HG03558 (cell line): ENCODE data around the gene KMT2B.
A peak's percentile ranks its signal among the peaks of the same experiment; 100 is the strongest.

ENCODE experiments used
- ATAC-seq: cut with Tn5 transposase; IDR thresholded peaks from one replicate; pipeline ENCODE4 v1.9.1; 2021; ENCODE audit warnings: moderate number of reproducible peaks; ENCODE audit not compliant: unreplicated experiment; ENCODE audit errors: extremely low read depth

The KMT2B gene

GRCh38 chr19:35740423-35741202 is 22.8 kb downstream of the KMT2B start:
- peak; percentile 28 for ATAC-seq

GRCh38 chr19:35741203-35741515 is 23.4 kb downstream of the KMT2B start:
- ATAC-seq, result no peak

GRCh38 chr19:35742121-35742724 is 24.4 kb downstream of the KMT2B start, which contains the start of gene IGFLR1:
IGFLR1 (minus strand) TSS chr19:35742452; CDS start chr19:35741180, 1,272 bp downstream.
- no peak for ATAC-seq

GRCh38 chr19:35743640-35744429 is 26.0 kb downstream of the KMT2B start:
- no peak for ATAC-seq

- no peak for ATAC-seq
Measured at GRCh38 chr19:35744430-35745327, 26.9 kb downstream of the KMT2B start.

GRCh38 chr19:35745328-35746086 is 27.7 kb downstream of the KMT2B start, which contains the start of the genes PSENEN and U2AF1L4:
PSENEN (plus strand) TSS chr19:35745651; CDS start chr19:35745931, 280 bp downstream.
U2AF1L4 (minus strand) TSS chr19:35745418; CDS start chr19:35745391, 27 bp downstream.
- ATAC-seq, result no peak

- ATAC-seq, result no peak
Measured at GRCh38 chr19:35746087-35746462, 28.3 kb downstream of the KMT2B start.

- no peak for ATAC-seq
Measured at GRCh38 chr19:35746531-35746930, 28.7 kb downstream of the KMT2B start.

GRCh38 chr19:35748106-35749020 is 30.6 kb downstream of the KMT2B start, which contains the start of gene LIN37:
LIN37 (plus strand) TSS chr19:35748576; CDS start chr19:35748725, 149 bp downstream.
- ATAC-seq, result peak; percentile 57

GRCh38 chr19:35750167-35750566 is 32.4 kb downstream of the KMT2B start:
- no peak for ATAC-seq

- ATAC-seq, result no peak
Measured at GRCh38 chr19:35751839-35752745, 34.3 kb downstream of the KMT2B start.

- no peak for ATAC-seq
Measured at GRCh38 chr19:35752746-35753350, 35.0 kb downstream of the KMT2B start.

GRCh38 chr19:35753634-35754369 is 36.0 kb downstream of the KMT2B start:
- ATAC-seq, result no peak

- no peak for ATAC-seq
Measured at GRCh38 chr19:35754370-35755130, 36.7 kb downstream of the KMT2B start.

GRCh38 chr19:35755131-35755549 is 37.3 kb downstream of the KMT2B start:
- no peak for ATAC-seq
